ENCODE data around the gene ANK3. TPM values are rescaled to one million over a fixed set of nuclear protein-coding genes. Genes with fewer than 3 reads are reported as not detected.
A peak's percentile ranks its signal among the peaks of the same experiment; 100 is the strongest.

The ANK3 gene
- total and polyA plus RNA-seq, 7 donors: 11.6 to 170 (median 94.2) TPM

- Histone ChIP-seq H3K4me1 (peaks cover 6% of the 10 kb centered on the region), H3K9me3 (no peaks in the 10 kb centered on the region), H3K27ac (no peak overlapping the region), H3K27me3 (ENCODE audit: insufficient read depth in 3 of 3, low read length in 2 of 3) (no peaks in the 10 kb centered on the region), H3K36me3 (ENCODE audit: insufficient read depth in 1 of 2, low read depth in 1 of 2) (no peaks in the 10 kb centered on the region), H3K4me3 (no peak overlapping the region)
- DNase-seq: no peak
- peak in 2 of 4 donors; percentile 43 to 48 for ATAC-seq
- WGBS, 3 donors: 75 to 84% (median 79%) methylated on average over 2 of the region's 2 CpGs
- intact Hi-C loops (cut with DNase I): no loop called here
- TF ChIP-seq CTCF (IDR thresholded peaks at IDR 0.05): no peak
Observed at GRCh38 chr10:60394446-60394845, 4.8 kb upstream of the ANK3 start.

- no peak for ATAC-seq
- H3K27ac ChIP-seq: no peak overlapping the region
- H3K36me3 ChIP-seq (ENCODE audit: insufficient read depth in 1 of 2, low read depth in 1 of 2): no peaks in the 10 kb centered on the region
- 70 to 86% (median 73%) methylated on average over 3 of the region's 3 CpGs for WGBS, 3 donors
- no peak overlapping the region for H3K4me3 ChIP-seq
- no peak for DNase-seq
- intact Hi-C loops (cut with DNase I): no loop called here
- no peaks in the 10 kb centered on the region for H3K9me3 ChIP-seq
- TF ChIP-seq CTCF (IDR thresholded peaks at IDR 0.05): no peak
- H3K27me3 ChIP-seq (ENCODE audit: insufficient read depth in 3 of 3, low read length in 2 of 3): no peaks in the 10 kb centered on the region
- peaks cover under 1% of the 10 kb centered on the region for H3K4me1 ChIP-seq
Observed at GRCh38 chr10:60390224-60390626, 550 bp upstream of the ANK3 start.

- 64 to 75% (median 68%) methylated on average over 7 of the region's 7 CpGs for WGBS, 3 donors
- Histone ChIP-seq H3K4me1 (peaks cover 14% of the 10 kb centered on the region), H3K27ac (no peak overlapping the region), H3K36me3 (ENCODE audit: insufficient read depth in 1 of 2, low read depth in 1 of 2) (no peaks in the 10 kb centered on the region), H3K4me3 (no peak overlapping the region), H3K27me3 (ENCODE audit: insufficient read depth in 3 of 3, low read length in 2 of 3) (no peaks in the 10 kb centered on the region), H3K9me3 (no peaks in the 10 kb centered on the region)
- ATAC-seq (no peak), DNase-seq (no peak)
- intact Hi-C loops (cut with DNase I): no loop called here
- no peak for TF ChIP-seq CTCF (IDR thresholded peaks at IDR 0.05)
Observed at GRCh38 chr10:60388709-60389301, 870 bp downstream of the ANK3 start.

GRCh38 chr10:60388116-60388625, 1.5 kb downstream of the ANK3 start:
- H3K27me3 ChIP-seq (ENCODE audit: insufficient read depth in 3 of 3, low read length in 2 of 3): no peaks in the 10 kb centered on the region
- no peak for TF ChIP-seq CTCF (IDR thresholded peaks at IDR 0.05)
- no peak overlapping the region for H3K4me3 ChIP-seq
- H3K9me3 ChIP-seq: no peaks in the 10 kb centered on the region
- intact Hi-C loops (cut with DNase I): no loop called here
- DNase-seq (no peak), ATAC-seq (no peak)
- peaks cover 14% of the 10 kb centered on the region for H3K4me1 ChIP-seq
- 89 to 93% (median 91%) methylated on average over 2 of the region's 2 CpGs for WGBS, 3 donors
- H3K36me3 ChIP-seq (ENCODE audit: insufficient read depth in 1 of 2, low read depth in 1 of 2): no peaks in the 10 kb centered on the region
- H3K27ac ChIP-seq: no peak overlapping the region

GRCh38 chr10:60387531-60387930, 2.1 kb downstream of the ANK3 start:
- Histone ChIP-seq H3K36me3 (ENCODE audit: insufficient read depth in 1 of 2, low read depth in 1 of 2) (no peaks in the 10 kb centered on the region), H3K9me3 (no peaks in the 10 kb centered on the region), H3K27me3 (ENCODE audit: insufficient read depth in 3 of 3, low read length in 2 of 3) (no peaks in the 10 kb centered on the region), H3K27ac (no peak overlapping the region), H3K4me3 (no peak overlapping the region), H3K4me1 (peaks cover 14% of the 10 kb centered on the region)
- intact Hi-C loops (cut with DNase I): no loop called here
- 92 to 98% (median 95%) methylated on average over 2 of the region's 2 CpGs for WGBS, 3 donors
- ATAC-seq (no peak), DNase-seq (no peak)
- TF ChIP-seq CTCF (IDR thresholded peaks at IDR 0.05): no peak

Measured in psoas muscle (tissue), 8 donors.